K562 (cell line): Measurements from ENCODE around the gene ESPN. TPM values are rescaled to one million over a fixed set of nuclear protein-coding genes. Genes with fewer than 3 reads are reported as not detected.

Source experiments
- ATAC-seq: fragments of 200-7000 bp; cut with Tn5 transposase; 3 replicates; pipeline ENCODE4 v1.9.1; 2020; ENCODE audit warnings: moderate library complexity
- BruUV-seq: library from RNA; stranded (reverse); fragments of 400-500 nt; replicated peaks from 2 replicates; lab custom pipeline; 2021; lab: Mats Ljungman, UMichigan
- CTCF ChIA-PET: fragments of 300-600 bp; formaldehyde crosslinking; extraction: SDS; loops from one replicate; lab custom pipeline; 2021; ENCODE audit warnings: low intra/inter-chr PET ratio; lab: Yijun Ruan, JAX
- POLR2A ChIA-PET: fragments of 300-600, 350-650 bp; sonication (Branson Sonifier 250); formaldehyde crosslinking; extraction: SDS; loops from one replicate; lab custom pipeline; 2021; ENCODE audit warnings: antibody characterized with exemption, inconsistent platforms; lab: Yijun Ruan, JAX
- DNase-seq, 4 experiments: peaks; one replicate each; pipeline versions ENCODE4 v3.0.0 to v3.0.0-alpha.2; 2011 to 2018; ENCODE audit warnings: low spot score in 3 of 4, mixed read lengths in 3 of 4; ENCODE audit errors: extremely low read depth in 1 of 4
- FAIRE-seq: peaks from 2 replicates; lab custom pipeline; 2011; peaks lifted over from hg19 to GRCh38; lab: Jason Lieb, UNC
- H2AFZ ChIP-seq: 2 replicates; pipeline ENCODE4 v1.6.0; 2011; ENCODE audit warnings: low read depth, low read length, control low read depth, inconsistent platforms
- H3K27ac ChIP-seq: fragments of 200-600 bp; 3 replicates; pipeline ENCODE4 v1.8.0; 2011; ENCODE audit warnings: low read depth, mild to moderate bottlenecking, control low read depth, inconsistent platforms, low read length, moderate library complexity, mixed read lengths; ENCODE audit errors: extremely low read depth
- H3K27me3 ChIP-seq, 2 experiments: fragments of 300-600 bp in 1 of 2; 2 replicates in 1 of 2; 3 replicates in 1 of 2; pipeline versions ENCODE4 v1.6.0 to v1.8.0; 2011; ENCODE audit warnings: inconsistent platforms in 2 of 2, low read length in 2 of 2, mild to moderate bottlenecking in 1 of 2, mixed read lengths in 1 of 2, moderate library complexity in 1 of 2; ENCODE audit not compliant: control insufficient read depth in 2 of 2, insufficient read depth in 2 of 2
- H3K36me3 ChIP-seq: fragments of 300-600 bp; 3 replicates; pipeline ENCODE4 v1.8.0; 2011; ENCODE audit warnings: mild to moderate bottlenecking, low read length, inconsistent platforms; ENCODE audit not compliant: control insufficient read depth, insufficient read depth
- H3K4me1 ChIP-seq, 2 experiments: fragments of 200-600 bp in 1 of 2; replicated peaks in 1 of 2; 2 replicates in 1 of 2; 3 replicates in 1 of 2; pipeline versions ENCODE4 v1.5.1 to v1.8.0; 2011; ENCODE audit warnings: inconsistent platforms in 2 of 2, low read length in 2 of 2, mild to moderate bottlenecking in 1 of 2, mixed read lengths in 1 of 2, moderate library complexity in 1 of 2; ENCODE audit not compliant: control insufficient read depth in 2 of 2, insufficient read depth in 2 of 2
- H3K4me2 ChIP-seq: 2 replicates; pipeline ENCODE4 v1.6.1; 2011; ENCODE audit warnings: low read length, control low read depth, inconsistent platforms, mixed read lengths; ENCODE audit not compliant: insufficient read depth
- H3K4me3 ChIP-seq: fragments of 200-600 bp; sonication (generic), shearing (Covaris generic); 2 replicates; pipeline ENCODE4 v1.5.1; 2016; ENCODE audit warnings: control low read depth, inconsistent platforms
- H3K79me2 ChIP-seq: fragments of 200-600 bp; 3 replicates; pipeline ENCODE4 v1.8.0; 2011; ENCODE audit warnings: low read length, inconsistent platforms; ENCODE audit not compliant: control insufficient read depth, insufficient read depth
- H3K9ac ChIP-seq, 2 experiments: 2 replicates each; pipeline versions ENCODE4 v1.6.0 to v1.6.1; 2011; ENCODE audit warnings: low read depth in 2 of 2, low read length in 2 of 2, control low read depth in 1 of 2, inconsistent platforms in 1 of 2, mild to moderate bottlenecking in 1 of 2, mixed read lengths in 1 of 2; ENCODE audit not compliant: insufficient read depth in 1 of 2
- H3K9me1 ChIP-seq: one replicate; pipeline ENCODE4 v1.6.0; 2011; ENCODE audit warnings: inconsistent platforms, mild to moderate bottlenecking, low read length, moderate library complexity; ENCODE audit not compliant: control insufficient read depth, insufficient read depth
- H3K9me3 ChIP-seq: replicated peaks from 2 replicates; pipeline ENCODE4 v1.5.1; 2011; ENCODE audit warnings: low read depth, low read length, inconsistent platforms; ENCODE audit not compliant: control insufficient read depth, insufficient read depth
- H4K20me1 ChIP-seq: replicated peaks from 2 replicates; pipeline ENCODE4 v1.6.1; 2011; ENCODE audit warnings: low read length, inconsistent platforms, mixed read lengths; ENCODE audit not compliant: control insufficient read depth, insufficient read depth
- DLX4 ChIP-seq: fragments of 250-450 bp; sonication (Bioruptor Pico); IDR thresholded peaks from 2 replicates; pipeline ENCODE4 v1.6.1; 2021; ENCODE audit warnings: mild to moderate bottlenecking
- HOXB6 ChIP-seq: fragments of 250-450 bp; sonication (Bioruptor Pico); IDR thresholded peaks from 2 replicates; pipeline ENCODE4 v1.5.1; 2022; ENCODE audit warnings: mild to moderate bottlenecking, borderline replicate concordance
- IRF2 ChIP-seq: sonication (generic); formaldehyde crosslinking; IDR thresholded peaks from 2 replicates; pipeline ENCODE4 v1.8.1; 2022; ENCODE audit warnings: mild to moderate bottlenecking, missing genetic modification reagents
- ZNF263 ChIP-seq: sonication (generic); formaldehyde crosslinking; IDR thresholded peaks from 2 replicates; pipeline ENCODE4 v1.8.0; 2022; ENCODE audit warnings: mild to moderate bottlenecking, missing genetic modification reagents, borderline replicate concordance
- WGBS: fragments of 100-300 bp; shearing (Covaris generic); methylation state at CpG from one replicate; pipeline ENCODE4 v1.1.6; 2016; ENCODE audit warnings: low coverage, mixed read lengths; ENCODE audit not compliant: insufficient coverage; ENCODE audit errors: missing lambda C conversion rate; 5-methylcytosine and 5-hydroxymethylcytosine counted together
- in situ Hi-C: fragments of 300-500 bp; cut with MboI; formaldehyde crosslinking; loops from 4 replicates; pipeline ENCODE4 v1.15.0; 2018; ENCODE audit warnings: inconsistent platforms, mixed read lengths
- intact Hi-C: fragments of 100-400 bp; cut with micrococcal nuclease; formaldehyde crosslinking; loops from 2 replicates; pipeline ENCODE4 v1.14.2; 2022
- polyA plus RNA-seq, 8 experiments: library from polyadenylated mRNA; depleted of rRNA in 4 of 8; stranded (reverse) in 5 of 8; unstranded in 3 of 8; fragments of >200 nt; fragmentation: Nextera tagmentation in 2 of 8; fragmentation: Illumina TruSeq in 1 of 8; extraction: Ambion mirVana in 2 of 8; extraction: Trizol in 1 of 8; gene quantifications; 2 replicates each; pipeline versions ENCODE4 v1.2.1 to v1.2.3, GENCODE V29; 2011 to 2014; ENCODE audit warnings: inconsistent platforms in 1 of 8, missing spikeins in 1 of 8
- total RNA-seq, 7 experiments: library from RNA; depleted of rRNA in 6 of 7; stranded (reverse); fragments of >200 nt in 6 of 7; fragmentation: Illumina TruSeq in 2 of 7; extraction: Trizol in 2 of 7; gene quantifications; 2 replicates each; pipeline versions ENCODE4 v1.2.1 to v1.2.3, GENCODE V29; 2011 to 2021; ENCODE audit warnings: low replicate concordance in 1 of 7

The ESPN gene
- total and polyA plus RNA-seq, 9 of the 15 experiments (the other 6 are each of a cell fraction or from before 2014, with no cell fraction given) = 0.07 to 1.2 (median 0.45) TPM; not detected in 3

- 13% methylated on average over 13 of the region's 13 CpGs for WGBS
- ATAC-seq (no peak), DNase-seq (no peak), FAIRE-seq (no peak)
- Histone ChIP-seq H2AFZ (no peak overlapping the region), H4K20me1 (peaks cover 52% of the 10 kb centered on the region), H3K4me2 (no peak overlapping the region), H3K9me1 (peaks cover 2% of the 10 kb centered on the region), H3K9me3 (no peaks in the 10 kb centered on the region), H3K4me3 (no peak overlapping the region), H3K27me3 (peaks cover 66 to 97% of the 10 kb centered on the region in 2 experiments), H3K9ac (peak overlapping the region in 1 of 2 experiments; percentile 45; a peak in 1 of 4 replicates), H3K36me3 (no peaks in the 10 kb centered on the region), H3K79me2 (no peaks in the 10 kb centered on the region), H3K27ac (no peak overlapping the region), H3K4me1 (peaks cover 10 to 73% of the 10 kb centered on the region in 2 experiments; a peak in 4 of 5 replicates)
- POLR2A ChIA-PET = interaction anchor here (0.5 to 1.1 kb wide), 2 partner anchors 9 to 760 kb away, joined by 3 read pairs; no protein-coding TSS in a partner anchor
- no TSS peak for BruUV-seq
- intact Hi-C loops = no loop called here
- in situ Hi-C loops = no loop called here
- TF ChIP-seq IRF2 (CRISPR knock-in tag) = 0 out of 2 replicates have a peak, but pooled peaks have one; percentile 40
- TF ChIP-seq ZNF263 (CRISPR knock-in tag) = peak; percentile 47
- no peak for TF ChIP-seq HOXB6 (CRISPR knock-in tag)
- TF ChIP-seq DLX4 (CRISPR knock-in tag) = no peak
- CTCF ChIA-PET = no interaction called here
Observed at GRCh38 chr1:6468729-6469461, 44.3 kb downstream of the ESPN start.
